OCI-LY3 (cell line): ENCODE results near the gene TM4SF1.

Source experiments
- CTCF ChIP-seq: fragments of 200-600, 300-600 bp; sonication (generic); IDR thresholded peaks from 2 replicates; pipeline ENCODE4 v1.5.1; 2014; ENCODE audit warnings: antibody characterized with exemption, low read length, low read depth
- EZH2phosphoT487 ChIP-seq: fragments of 200-600 bp; shearing (Covaris generic); IDR thresholded peaks from 2 replicates; pipeline ENCODE4 v1.6.1; 2018; ENCODE audit warnings: antibody characterized with exemption, mixed run types, low read depth

GRCh38 chr3:149390294-149390693 lies 12.8 kb upstream of the TM4SF1 start:
- TF ChIP-seq CTCF (no peak), EZH2phosphoT487 (no peak)
